HCT116 (cell line): ENCODE measurements around the gene PIMREG. TPM values are rescaled to one million over a fixed set of nuclear protein-coding genes. Genes with fewer than 3 reads are reported as not detected.

Source experiments
- ATAC-seq: fragments of 200-7000 bp; cut with Tn5 transposase; 2 replicates; pipeline ENCODE4 v1.9.1; 2020; ENCODE audit warnings: mild to moderate bottlenecking, moderate library complexity
- BruUV-seq: library from RNA; stranded (reverse); fragments of 400-500 nt; replicated peaks from 2 replicates; lab custom pipeline; 2021; lab: Mats Ljungman, UMichigan
- CTCF ChIA-PET: fragments of 300-600 bp; sonication (Branson Sonifier 250); formaldehyde crosslinking; loops from one replicate; lab custom pipeline; 2021; ENCODE audit warnings: antibody characterized with exemption; lab: Charles Lee
- POLR2A ChIA-PET: fragments of 300-600, 350-600 bp; sonication (Branson Sonifier 250); formaldehyde crosslinking; loops from one replicate; lab custom pipeline; 2021; ENCODE audit warnings: antibody characterized with exemption; lab: Charles Lee
- RAD21 ChIA-PET, 2 experiments: fragments of 300-600 bp; sonication (Branson Sonifier 250); formaldehyde crosslinking; loops; one replicate each; lab custom pipeline; 2023; ENCODE audit warnings: low total read pairs in 2 of 2; ENCODE audit not compliant: uncharacterized antibody in 2 of 2, unreplicated experiment in 2 of 2, low non-redundant PET in 1 of 2; lab: Charles Lee
- DNase-seq: peaks from one replicate; pipeline ENCODE4 v3.0.0-alpha.2; 2010; ENCODE audit warnings: low read depth, low spot score
- H2AFZ ChIP-seq: fragments of 200-600 bp; shearing (Covaris generic), sonication (generic); 2 replicates; pipeline ENCODE4 v1.6.1; 2017; ENCODE audit warnings: low read depth, mixed run types, mixed read lengths, antibody characterized with exemption, low read length; ENCODE audit not compliant: poor library complexity, severe bottlenecking
- H3K27ac ChIP-seq: 2 replicates; pipeline ENCODE4 v1.5.1; 2012; ENCODE audit warnings: low read depth, low read length
- H3K27me3 ChIP-seq: fragments of 200-600 bp; sonication (generic); 2 replicates; pipeline ENCODE4 v1.6.1; 2016; ENCODE audit warnings: mixed run types, low read length, mixed read lengths; ENCODE audit not compliant: insufficient read depth
- H3K36me3 ChIP-seq, 2 experiments: fragments of 200-500 bp in 1 of 2; fragments of 200-600 bp in 1 of 2; sonication (Bioruptor generic) in 1 of 2; sonication (generic) in 1 of 2; 2 replicates each; pipeline versions ENCODE4 v1.5.1 to v1.6.1; 2014 to 2016; ENCODE audit warnings: low read length in 2 of 2, inconsistent platforms in 1 of 2, mixed read lengths in 1 of 2, mixed run types in 1 of 2; ENCODE audit not compliant: insufficient read depth in 2 of 2, control insufficient read depth in 1 of 2
- H3K4me1 ChIP-seq, 2 experiments: fragments of 200-600 bp in 1 of 2; sonication (generic) in 1 of 2; 2 replicates each; pipeline versions ENCODE4 v1.5.1 to v1.6.1; 2012 to 2017; ENCODE audit warnings: low read length in 2 of 2, inconsistent platforms in 1 of 2, mild to moderate bottlenecking in 1 of 2, mixed read lengths in 1 of 2, mixed run types in 1 of 2, moderate library complexity in 1 of 2; ENCODE audit not compliant: insufficient read depth in 2 of 2, control insufficient read depth in 1 of 2
- H3K4me2 ChIP-seq: fragments of 200-600 bp; sonication (generic); 2 replicates; pipeline ENCODE4 v1.6.1; 2017; ENCODE audit warnings: mixed run types, low read length, mixed read lengths
- H3K4me3 ChIP-seq, 2 experiments: fragments of 200-600 bp in 1 of 2; sonication (generic) in 1 of 2; replicated peaks in 1 of 2; 2 replicates each; pipeline ENCODE4 v1.5.1; 2011 to 2016; ENCODE audit warnings: low read length in 2 of 2, control low read depth in 1 of 2, low read depth in 1 of 2, mild to moderate bottlenecking in 1 of 2, mixed read lengths in 1 of 2, mixed run types in 1 of 2
- H3K79me2 ChIP-seq: fragments of 200-600 bp; sonication (generic); 2 replicates; pipeline ENCODE4 v1.6.1; 2017; ENCODE audit warnings: mild to moderate bottlenecking, mixed run types, low read length, moderate library complexity, mixed read lengths; ENCODE audit not compliant: insufficient read depth
- H3K9ac ChIP-seq: fragments of 200-600 bp; sonication (generic); 2 replicates; pipeline ENCODE4 v1.6.1; 2016; ENCODE audit warnings: low read length, mixed read lengths
- H3K9me2 ChIP-seq: fragments of 200-600 bp; sonication (generic), shearing (Covaris generic); 2 replicates; pipeline ENCODE4 v1.6.1; 2017; ENCODE audit warnings: mixed run types, mild to moderate bottlenecking, moderate library complexity; ENCODE audit not compliant: insufficient read depth
- H3K9me3 ChIP-seq, 2 experiments: fragments of 200-500 bp in 1 of 2; fragments of 200-600 bp in 1 of 2; sonication (Bioruptor generic) in 1 of 2; sonication (generic) in 1 of 2; 2 replicates each; pipeline ENCODE4 v1.6.1; 2014 to 2017; ENCODE audit warnings: low read length in 2 of 2, mixed read lengths in 2 of 2, inconsistent platforms in 1 of 2, low read depth in 1 of 2, mild to moderate bottlenecking in 1 of 2, mixed run types in 1 of 2, moderate library complexity in 1 of 2; ENCODE audit not compliant: control insufficient read depth in 1 of 2, insufficient read depth in 1 of 2
- H4K20me1 ChIP-seq: fragments of 200-600 bp; sonication (generic), shearing (Covaris generic); 2 replicates; pipeline ENCODE4 v1.6.1; 2017; ENCODE audit warnings: mixed run types, mild to moderate bottlenecking, moderate library complexity; ENCODE audit not compliant: insufficient read depth
- ATF3 ChIP-seq: IDR thresholded peaks from 2 replicates; pipeline ENCODE4 v1.6.1; 2012
- CEBPB ChIP-seq: IDR thresholded peaks from 2 replicates; pipeline ENCODE4 v1.6.1; 2012; ENCODE audit warnings: low read depth
- EGR1 ChIP-seq: IDR thresholded peaks from 2 replicates; pipeline ENCODE4 v1.6.1; 2012; ENCODE audit warnings: low read depth
- ELF1 ChIP-seq: IDR thresholded peaks from 2 replicates; pipeline ENCODE4 v1.6.1; 2012; ENCODE audit warnings: low read depth, borderline replicate concordance
- EZH2 ChIP-seq: fragments of 200-600 bp; sonication (generic); IDR thresholded peaks from 2 replicates; pipeline ENCODE4 v1.6.1; 2017; ENCODE audit warnings: antibody characterized with exemption, mixed run types
- EZH2phosphoT487 ChIP-seq: fragments of 200-600 bp; IDR thresholded peaks from 2 replicates; pipeline ENCODE4 v1.6.1; 2018; ENCODE audit warnings: antibody characterized with exemption, borderline replicate concordance
- JUND ChIP-seq: IDR thresholded peaks from 2 replicates; pipeline ENCODE4 v1.6.1; 2012
- POLR2A ChIP-seq: IDR thresholded peaks from 2 replicates; pipeline ENCODE4 v1.7.0; 2011; ENCODE audit warnings: borderline replicate concordance; ENCODE audit not compliant: insufficient read depth, insufficient read length; ENCODE audit errors: extremely low read depth
- POLR2AphosphoS5 ChIP-seq: IDR thresholded peaks from 2 replicates; pipeline ENCODE4 v1.6.1; 2011; ENCODE audit warnings: mild to moderate bottlenecking, low read depth, low read length, moderate library complexity
- REST ChIP-seq: IDR thresholded peaks from 2 replicates; pipeline ENCODE4 v1.6.1; 2012; ENCODE audit warnings: low read depth
- SP1 ChIP-seq: IDR thresholded peaks from 2 replicates; pipeline ENCODE4 v1.6.1; 2012; ENCODE audit warnings: low read depth
- SRF ChIP-seq: IDR thresholded peaks from 2 replicates; pipeline ENCODE4 v1.6.1; 2012; ENCODE audit warnings: low read depth
- TCF7L2 ChIP-seq: IDR thresholded peaks from 2 replicates; pipeline ENCODE4 v1.7.0; 2011; ENCODE audit warnings: borderline replicate concordance, inconsistent platforms; ENCODE audit not compliant: insufficient read depth, insufficient read length; ENCODE audit errors: extremely low read depth
- ZBTB33 ChIP-seq: IDR thresholded peaks from 2 replicates; pipeline ENCODE4 v1.6.1; 2011; ENCODE audit warnings: mild to moderate bottlenecking, low read length, moderate library complexity; ENCODE audit not compliant: insufficient replicate concordance; ENCODE audit errors: extremely low read depth
- intact Hi-C: fragments of 100-400 bp; cut with micrococcal nuclease; formaldehyde crosslinking; loops from 2 replicates; pipeline ENCODE4 v1.10.0; 2022
- total RNA-seq: library from RNA; stranded (reverse); gene quantifications from one replicate; pipeline ENCODE4 v1.2.1, GENCODE V29; 2021; ENCODE audit not compliant: unreplicated experiment

PIMREG gene
- total RNA-seq, 1 experiment from 2014 or later = 57.0 TPM

DNA sequence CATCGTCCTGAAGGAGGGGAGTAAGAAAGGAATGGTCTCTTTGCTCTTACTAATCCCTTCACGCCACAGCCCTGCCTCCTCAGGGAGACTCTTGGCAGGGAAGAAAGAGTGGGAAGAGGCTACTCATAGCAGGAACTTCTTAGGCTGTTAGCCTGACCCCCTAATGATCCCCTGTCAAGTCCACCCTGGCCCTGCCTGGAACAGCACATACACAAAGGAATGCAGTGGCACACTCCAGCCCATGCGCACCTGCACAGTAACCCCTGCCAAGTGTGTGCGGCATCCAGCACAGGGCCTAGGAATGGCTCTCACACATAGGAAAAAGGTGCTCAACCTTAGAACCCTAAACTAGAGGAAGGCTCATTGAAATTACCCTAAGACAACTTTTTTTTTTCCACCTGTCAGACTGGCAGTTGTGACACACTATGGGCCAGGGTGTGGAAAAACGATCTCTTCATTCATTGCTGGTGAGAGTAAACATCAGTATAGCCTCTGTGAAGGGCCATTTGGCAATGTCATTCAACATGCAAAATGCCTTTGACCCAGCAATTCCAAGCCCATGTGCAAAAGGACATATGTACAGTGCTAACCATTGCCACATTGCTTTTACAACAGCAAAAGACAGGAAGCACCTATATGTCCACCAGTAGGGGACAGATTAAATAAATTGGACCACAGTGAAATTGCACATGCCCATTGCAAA, 50.1 kb downstream of the PIMREG start:
- TF ChIP-seq ELF1 (no peak), ZBTB33 (no peak), ATF3 (no peak), JUND (no peak), TCF7L2 (no peak), SRF (no peak), REST (no peak), SP1 (no peak), EGR1 (no peak), POLR2A (no peak), EZH2 (no peak), POLR2AphosphoS5 (no peak), EZH2phosphoT487 (no peak), CEBPB (no peak)
- H3K36me3 ChIP-seq = no peaks in the 10 kb centered on the region
- H2AFZ ChIP-seq = no peak overlapping the region
- ChIA-PET RAD21 (no interaction called here), POLR2A (no interaction called here), CTCF (no interaction called here)
- no peak overlapping the region for H3K9ac ChIP-seq
- no peaks in the 10 kb centered on the region for H3K27me3 ChIP-seq
- no peaks in the 10 kb centered on the region for H3K9me3 ChIP-seq
- DNase-seq (no peak), ATAC-seq (no peak)
- H4K20me1 ChIP-seq = no peaks in the 10 kb centered on the region
- H3K4me3 ChIP-seq = no peak overlapping the region
- no peak overlapping the region for H3K27ac ChIP-seq
- intact Hi-C loops = no loop called here
- no peaks in the 10 kb centered on the region for H3K4me1 ChIP-seq
- no TSS peak for BruUV-seq
- no peak overlapping the region for H3K4me2 ChIP-seq
- H3K9me2 ChIP-seq = no peaks in the 10 kb centered on the region
- no peaks in the 10 kb centered on the region for H3K79me2 ChIP-seq
